G401 (cell line): ENCODE measurements around the gene TMEM233. TPM values are rescaled to one million over a fixed set of nuclear protein-coding genes. Genes with fewer than 3 reads are reported as not detected.

Source experiments
- DNase-seq: peaks from one replicate; pipeline ENCODE4 v3.0.0-alpha.2; 2015; ENCODE audit warnings: low spot score
- in situ Hi-C: cut with HindIII; loops from 2 replicates; pipeline ENCODE4 v1.10.0; 2016; ENCODE audit warnings: low sequenced_read_pairs, mixed read lengths
- total RNA-seq: library from RNA; depleted of rRNA; stranded (reverse); fragments of >200 nt; shearing (Covaris generic); gene quantifications from 2 replicates; pipeline ENCODE4 v1.2.3, GENCODE V29; 2014; rRNA removed

The TMEM233 gene
- total RNA-seq, 1 experiment from 2014 or later, result not detected

- no peak for DNase-seq
- in situ Hi-C loops, result no loop called here
Observed at GRCh38 chr12:119691202-119691810, 97.7 kb downstream of the TMEM233 start.

- in situ Hi-C loops, result no loop called here
- no peak for DNase-seq
Observed at GRCh38 chr12:119692410-119692809, 98.8 kb downstream of the TMEM233 start.

Other genes with a start within 250 kb of the TMEM233 start
- 13.6 and 20.3 TPM in 2 replicates for gene PRKAB1, start 74.4 kb downstream of the TMEM233 start, total RNA-seq